Panc1 (cell line): ENCODE results near the gene MYH7B. TPM values are rescaled to one million over a fixed set of nuclear protein-coding genes. Genes with fewer than 3 reads are reported as not detected.

Experiments
- ATAC-seq: fragments of 200-7000 bp; cut with Tn5 transposase; 2 replicates; pipeline ENCODE4 v1.9.1; 2020; ENCODE audit warnings: mild to moderate bottlenecking, moderate library complexity
- BruUV-seq: library from RNA; stranded (reverse); fragments of 400-500 nt; replicated peaks from 2 replicates; lab custom pipeline; 2021; lab: Mats Ljungman, UMichigan
- CTCF ChIA-PET: fragments of 300-600 bp; sonication (Branson Sonifier 250); formaldehyde crosslinking; loops from one replicate; lab custom pipeline; 2022; ENCODE audit warnings: antibody characterized with exemption; lab: Charles Lee
- POLR2A ChIA-PET: fragments of 300-600 bp; sonication (Branson Sonifier 250); formaldehyde crosslinking; loops from one replicate; lab custom pipeline; 2022; ENCODE audit warnings: antibody characterized with exemption; lab: Charles Lee
- DNase-seq: peaks from one replicate; pipeline ENCODE4 v3.0.0-alpha.2; 2010; ENCODE audit warnings: low read depth, low spot score
- H3K27ac ChIP-seq: 2 replicates; pipeline ENCODE4 v1.5.1; 2011; ENCODE audit warnings: mild to moderate bottlenecking, low read length, inconsistent platforms
- H3K27me3 ChIP-seq: fragments of 200-500 bp; sonication (Bioruptor generic); 2 replicates; pipeline ENCODE4 v1.6.0; 2014; ENCODE audit warnings: low read length, inconsistent platforms; ENCODE audit not compliant: control insufficient read depth, insufficient read depth
- H3K36me3 ChIP-seq: fragments of 200-500 bp; sonication (Bioruptor generic); 2 replicates; pipeline ENCODE4 v1.5.1; 2014; ENCODE audit warnings: inconsistent platforms, mild to moderate bottlenecking, low read length, moderate library complexity; ENCODE audit not compliant: control insufficient read depth, insufficient read depth
- H3K4me1 ChIP-seq: 2 replicates; pipeline ENCODE4 v1.5.1; 2011; ENCODE audit warnings: inconsistent platforms, mild to moderate bottlenecking, low read length, moderate library complexity; ENCODE audit not compliant: control insufficient read depth, insufficient read depth
- H3K4me3 ChIP-seq, 2 experiments: 2 replicates each; pipeline ENCODE4 v1.5.1; 2011 to 2012; ENCODE audit warnings: low read depth in 2 of 2, low read length in 2 of 2, mild to moderate bottlenecking in 2 of 2, inconsistent platforms in 1 of 2, moderate library complexity in 1 of 2
- H3K9me3 ChIP-seq: fragments of 200-500 bp; sonication (Bioruptor generic); 2 replicates; pipeline ENCODE4 v1.5.1; 2014; ENCODE audit warnings: low read depth, mild to moderate bottlenecking, inconsistent platforms, low read length, moderate library complexity; ENCODE audit not compliant: control insufficient read depth, insufficient read depth
- POLR2AphosphoS5 ChIP-seq: IDR thresholded peaks from 2 replicates; pipeline ENCODE4 v1.6.1; 2012; ENCODE audit warnings: mild to moderate bottlenecking, low read depth, low read length, moderate library complexity
- SIN3A ChIP-seq: IDR thresholded peaks from 2 replicates; pipeline ENCODE4 v1.6.1; 2012; ENCODE audit warnings: low read depth, mild to moderate bottlenecking, low read length, moderate library complexity, borderline replicate concordance; ENCODE audit not compliant: insufficient read depth
- TCF7L2 ChIP-seq: IDR thresholded peaks from 2 replicates; pipeline ENCODE4 v1.6.1; 2011; ENCODE audit warnings: mild to moderate bottlenecking, low read depth, low read length, inconsistent platforms
- in situ Hi-C: cut with HindIII; loops from 2 replicates; pipeline ENCODE4 v1.10.0; 2016; ENCODE audit warnings: low sequenced_read_pairs, low pct_unique_long_range_greater_than_20kb
- intact Hi-C: fragments of 100-400 bp; cut with micrococcal nuclease; formaldehyde crosslinking; loops from one replicate; pipeline ENCODE4 v1.10.0; 2022; ENCODE audit not compliant: unreplicated experiment
- total RNA-seq: library from RNA; stranded (reverse); gene quantifications from one replicate; pipeline ENCODE4 v1.2.1, GENCODE V29; 2021; ENCODE audit not compliant: unreplicated experiment
- TF ChIP-seq, protein P1 (sequence below): fragments of 450-650 bp; IDR thresholded peaks from 2 replicates; pipeline ENCODE4 v1.5.1; 2017; ENCODE audit warnings: mild to moderate bottlenecking
- TF ChIP-seq, protein P2 (sequence below), 2 experiments: IDR thresholded peaks; 2 replicates each; pipeline ENCODE4 v1.6.1; 2011 to 2012; ENCODE audit warnings: low read depth in 2 of 2, control low read depth in 1 of 2, low read length in 1 of 2, mild to moderate bottlenecking in 1 of 2, moderate library complexity in 1 of 2; ENCODE audit not compliant: insufficient read depth in 1 of 2

Gene MYH7B
- total RNA-seq, 1 experiment from 2014 or later = 0.59 TPM

DNA sequence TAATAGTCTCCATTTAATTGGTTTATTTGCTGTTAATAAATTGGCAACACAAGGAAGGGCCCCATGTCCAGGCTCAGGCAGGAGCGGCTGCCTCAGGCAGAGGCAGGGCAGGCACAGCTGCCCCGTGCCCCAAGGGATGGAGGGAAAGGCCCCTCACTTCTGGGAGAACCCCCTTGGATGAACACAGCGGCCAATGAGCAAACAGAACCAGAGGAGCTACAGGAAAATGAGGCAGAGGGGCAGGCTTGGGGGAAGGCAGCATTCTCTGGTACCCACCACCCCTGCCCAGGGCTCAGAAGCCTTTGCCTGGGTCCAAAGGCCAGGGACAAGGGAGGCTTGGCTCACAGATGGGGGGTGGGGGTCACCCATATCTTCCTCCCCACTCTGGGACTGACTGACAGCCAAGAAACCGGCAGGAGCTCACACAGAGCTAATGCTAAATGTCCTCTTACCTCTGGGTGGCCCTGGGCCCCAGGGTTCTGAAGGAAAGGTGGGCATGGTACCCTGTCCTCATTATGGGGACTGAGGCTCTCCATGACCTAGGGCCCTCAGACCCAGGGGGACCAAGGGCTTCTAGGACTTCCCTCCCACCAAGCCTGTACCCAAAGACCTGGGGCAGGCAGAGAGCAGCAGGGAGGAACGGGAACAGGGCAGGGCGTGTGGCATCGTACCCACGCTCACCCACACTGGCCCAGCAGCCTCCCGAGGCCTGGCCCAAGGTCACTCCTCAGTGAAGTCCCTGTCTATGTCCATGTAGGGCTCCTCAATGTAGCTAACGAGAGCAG, 47.0 kb downstream of the MYH7B start:
- DNase-seq (no peak), ATAC-seq (no peak)
- intact Hi-C loops (no loop called here), in situ Hi-C loops (no loop called here)
- H3K27ac ChIP-seq = no peak overlapping the region
- no peak overlapping the region for H3K4me3 ChIP-seq
- no peak for TF ChIP-seq SIN3A
- no peak for TF ChIP-seq POLR2AphosphoS5
- TF ChIP-seq, protein P1, sequence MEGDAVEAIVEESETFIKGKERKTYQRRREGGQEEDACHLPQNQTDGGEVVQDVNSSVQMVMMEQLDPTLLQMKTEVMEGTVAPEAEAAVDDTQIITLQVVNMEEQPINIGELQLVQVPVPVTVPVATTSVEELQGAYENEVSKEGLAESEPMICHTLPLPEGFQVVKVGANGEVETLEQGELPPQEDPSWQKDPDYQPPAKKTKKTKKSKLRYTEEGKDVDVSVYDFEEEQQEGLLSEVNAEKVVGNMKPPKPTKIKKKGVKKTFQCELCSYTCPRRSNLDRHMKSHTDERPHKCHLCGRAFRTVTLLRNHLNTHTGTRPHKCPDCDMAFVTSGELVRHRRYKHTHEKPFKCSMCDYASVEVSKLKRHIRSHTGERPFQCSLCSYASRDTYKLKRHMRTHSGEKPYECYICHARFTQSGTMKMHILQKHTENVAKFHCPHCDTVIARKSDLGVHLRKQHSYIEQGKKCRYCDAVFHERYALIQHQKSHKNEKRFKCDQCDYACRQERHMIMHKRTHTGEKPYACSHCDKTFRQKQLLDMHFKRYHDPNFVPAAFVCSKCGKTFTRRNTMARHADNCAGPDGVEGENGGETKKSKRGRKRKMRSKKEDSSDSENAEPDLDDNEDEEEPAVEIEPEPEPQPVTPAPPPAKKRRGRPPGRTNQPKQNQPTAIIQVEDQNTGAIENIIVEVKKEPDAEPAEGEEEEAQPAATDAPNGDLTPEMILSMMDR = no peak
- TF ChIP-seq TCF7L2 = no peak
- TF ChIP-seq, protein P2, sequence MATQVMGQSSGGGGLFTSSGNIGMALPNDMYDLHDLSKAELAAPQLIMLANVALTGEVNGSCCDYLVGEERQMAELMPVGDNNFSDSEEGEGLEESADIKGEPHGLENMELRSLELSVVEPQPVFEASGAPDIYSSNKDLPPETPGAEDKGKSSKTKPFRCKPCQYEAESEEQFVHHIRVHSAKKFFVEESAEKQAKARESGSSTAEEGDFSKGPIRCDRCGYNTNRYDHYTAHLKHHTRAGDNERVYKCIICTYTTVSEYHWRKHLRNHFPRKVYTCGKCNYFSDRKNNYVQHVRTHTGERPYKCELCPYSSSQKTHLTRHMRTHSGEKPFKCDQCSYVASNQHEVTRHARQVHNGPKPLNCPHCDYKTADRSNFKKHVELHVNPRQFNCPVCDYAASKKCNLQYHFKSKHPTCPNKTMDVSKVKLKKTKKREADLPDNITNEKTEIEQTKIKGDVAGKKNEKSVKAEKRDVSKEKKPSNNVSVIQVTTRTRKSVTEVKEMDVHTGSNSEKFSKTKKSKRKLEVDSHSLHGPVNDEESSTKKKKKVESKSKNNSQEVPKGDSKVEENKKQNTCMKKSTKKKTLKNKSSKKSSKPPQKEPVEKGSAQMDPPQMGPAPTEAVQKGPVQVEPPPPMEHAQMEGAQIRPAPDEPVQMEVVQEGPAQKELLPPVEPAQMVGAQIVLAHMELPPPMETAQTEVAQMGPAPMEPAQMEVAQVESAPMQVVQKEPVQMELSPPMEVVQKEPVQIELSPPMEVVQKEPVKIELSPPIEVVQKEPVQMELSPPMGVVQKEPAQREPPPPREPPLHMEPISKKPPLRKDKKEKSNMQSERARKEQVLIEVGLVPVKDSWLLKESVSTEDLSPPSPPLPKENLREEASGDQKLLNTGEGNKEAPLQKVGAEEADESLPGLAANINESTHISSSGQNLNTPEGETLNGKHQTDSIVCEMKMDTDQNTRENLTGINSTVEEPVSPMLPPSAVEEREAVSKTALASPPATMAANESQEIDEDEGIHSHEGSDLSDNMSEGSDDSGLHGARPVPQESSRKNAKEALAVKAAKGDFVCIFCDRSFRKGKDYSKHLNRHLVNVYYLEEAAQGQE (IDR thresholded peaks at IDR 0.05; ENCODE audit: insufficient read depth in 1 of 2, low read depth in 2 of 2, low read length in 1 of 2) = no peak
- no peaks in the 10 kb centered on the region for H3K9me3 ChIP-seq
- ChIA-PET POLR2A (no interaction called here), CTCF (no interaction called here)
- no TSS peak for BruUV-seq
- H3K4me1 ChIP-seq = no peaks in the 10 kb centered on the region
- peaks cover 9% of the 10 kb centered on the region; the same call in 1 of the 2 replicates for H3K36me3 ChIP-seq
- H3K27me3 ChIP-seq = no peaks in the 10 kb centered on the region

DNA sequence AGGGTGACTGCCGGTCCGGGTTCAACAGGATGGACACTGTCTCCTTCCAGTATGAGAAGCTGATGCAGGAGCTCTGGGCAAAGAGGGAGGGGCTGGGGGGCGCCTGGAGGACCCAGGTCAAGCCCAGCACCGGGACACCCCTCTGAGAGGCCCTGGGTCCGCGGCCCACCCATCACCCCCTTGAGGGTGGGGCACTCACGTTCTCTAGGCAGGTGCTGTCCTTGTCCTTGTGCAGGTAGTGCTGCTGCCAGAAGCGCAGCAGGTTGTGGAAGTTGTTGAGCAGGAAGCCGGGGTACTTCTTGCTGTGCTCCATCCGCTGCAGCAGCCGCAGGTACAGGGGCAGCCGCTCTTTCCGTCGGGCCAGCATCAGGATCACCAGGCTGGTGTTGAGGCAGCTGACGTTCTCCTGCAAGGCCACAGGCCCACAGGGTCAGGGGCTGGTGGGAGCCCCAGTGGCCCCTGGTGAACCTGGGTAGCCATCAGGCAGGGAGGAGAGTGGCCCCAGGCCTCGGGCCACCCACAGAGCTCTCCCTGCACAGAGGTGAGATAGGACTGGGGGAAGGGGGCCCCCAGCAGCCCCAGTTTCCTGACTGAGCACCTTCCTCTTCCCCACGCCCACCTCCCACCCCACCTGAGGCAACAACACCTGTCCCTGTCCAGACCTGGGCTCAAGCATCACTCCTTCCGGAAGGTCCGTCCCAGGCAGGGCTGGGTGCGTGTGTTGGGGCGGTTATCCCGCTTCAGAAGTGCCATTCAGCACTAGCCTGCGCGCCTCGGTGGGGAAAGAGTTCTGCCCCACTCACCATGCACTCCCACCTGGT, 47.8 kb downstream of the MYH7B start:
- Histone ChIP-seq H3K27me3 (no peaks in the 10 kb centered on the region), H3K4me3 (no peak overlapping the region), H3K36me3 (peaks cover 9% of the 10 kb centered on the region; the same call in 1 of the 2 replicates), H3K9me3 (no peaks in the 10 kb centered on the region), H3K4me1 (no peaks in the 10 kb centered on the region), H3K27ac (no peak overlapping the region)
- TF ChIP-seq, protein P2 (IDR thresholded peaks at IDR 0.05; ENCODE audit: insufficient read depth in 1 of 2, low read depth in 2 of 2, low read length in 1 of 2) = no peak
- no peak for TF ChIP-seq POLR2AphosphoS5
- intact Hi-C loops (no loop called here), in situ Hi-C loops (no loop called here)
- ChIA-PET CTCF (no interaction called here), POLR2A (no interaction called here)
- DNase-seq (no peak), ATAC-seq (no peak)
- BruUV-seq = no TSS peak
